Activated naive CD4-positive, alpha-beta T cell treated with anti-CD3 and anti-CD28 coated beads, Interleukin-2, amount 50 U/mL, for 16 hours (primary cell): Measurements from ENCODE around the gene PSG5.
"Not testable (repeated sequence)": the region's sequence is repeated elsewhere in the genome, so short reads cannot be mapped to it uniquely, and the experiment has no call there.

Experiments
- DNase-seq: peaks from one replicate; pipeline ENCODE4 v3.0.0-alpha.2; 2020

Gene PSG5

DNA sequence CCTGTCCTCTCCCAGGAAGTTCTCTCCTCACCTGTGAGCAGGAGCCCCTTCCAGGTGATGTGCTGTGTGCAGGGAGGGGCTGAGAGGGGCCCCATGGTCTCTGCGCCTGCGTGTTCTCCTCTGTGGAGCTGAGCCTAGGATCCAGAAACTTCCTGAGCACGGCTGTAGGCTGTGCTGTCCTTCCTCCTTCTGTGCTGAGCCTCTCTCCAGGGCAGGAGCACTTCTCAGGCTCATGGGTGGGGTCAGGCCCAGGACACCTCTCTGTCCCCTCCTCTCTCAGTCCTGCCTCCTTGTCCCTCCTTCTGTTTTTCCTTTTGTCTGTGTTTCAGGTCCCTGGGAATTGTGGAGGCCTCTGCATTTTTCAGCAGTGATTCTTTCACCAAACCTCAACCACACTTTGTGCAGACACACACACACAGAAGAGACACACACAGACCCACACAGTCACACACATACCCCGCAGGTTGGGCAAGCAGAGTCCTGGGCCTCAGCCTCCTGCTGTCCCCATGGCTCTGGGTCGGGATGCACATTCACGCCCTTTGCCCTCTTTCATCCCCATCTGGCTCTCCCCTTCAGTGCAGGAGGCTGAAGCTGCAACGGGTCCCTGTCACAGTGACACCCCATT, at the start of gene PSG5:
Gene PSG5, minus strand, starts transcription at position 226 of the 625 bp plus-strand sequence. Its CDS starts 131 bp downstream, at position 95.
- not testable (repeated sequence) for DNase-seq

GRCh38 chr19:43235686-43236085, 49.4 kb upstream of the PSG5 start:
- DNase-seq = not testable (repeated sequence)

GRCh38 chr19:43229315-43229714, 43.0 kb upstream of the PSG5 start:
- DNase-seq = no peak

- DNase-seq = not testable (repeated sequence)
Observed at GRCh38 chr19:43228730-43229129, 42.4 kb upstream of the PSG5 start.

DNA sequence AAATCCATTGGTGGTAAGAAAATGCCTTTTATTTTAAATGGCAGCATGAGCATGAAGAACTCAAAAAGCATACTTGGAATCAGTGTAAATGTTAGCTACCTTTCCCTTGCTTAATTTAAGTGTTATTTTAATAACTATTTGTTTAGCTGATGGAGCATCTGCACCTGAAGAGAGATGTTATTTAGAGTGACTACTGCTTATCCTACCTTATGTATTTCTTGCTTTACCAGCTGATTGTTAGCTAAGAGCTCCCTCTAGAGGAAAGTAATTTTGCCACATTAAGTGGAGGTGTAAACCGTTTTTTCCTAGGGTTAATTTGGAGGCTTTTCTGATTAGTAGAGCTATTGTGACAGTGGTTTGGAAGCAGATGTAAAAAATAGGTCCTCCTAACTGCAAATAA, 40.6 kb upstream of the PSG5 start:
- DNase-seq = not testable (repeated sequence)

- DNase-seq = no peak
Observed at GRCh38 chr19:43224855-43225253, 38.5 kb upstream of the PSG5 start.

- DNase-seq = not testable (repeated sequence)
Observed at GRCh38 chr19:43224201-43224854, 38.0 kb upstream of the PSG5 start.

DNA sequence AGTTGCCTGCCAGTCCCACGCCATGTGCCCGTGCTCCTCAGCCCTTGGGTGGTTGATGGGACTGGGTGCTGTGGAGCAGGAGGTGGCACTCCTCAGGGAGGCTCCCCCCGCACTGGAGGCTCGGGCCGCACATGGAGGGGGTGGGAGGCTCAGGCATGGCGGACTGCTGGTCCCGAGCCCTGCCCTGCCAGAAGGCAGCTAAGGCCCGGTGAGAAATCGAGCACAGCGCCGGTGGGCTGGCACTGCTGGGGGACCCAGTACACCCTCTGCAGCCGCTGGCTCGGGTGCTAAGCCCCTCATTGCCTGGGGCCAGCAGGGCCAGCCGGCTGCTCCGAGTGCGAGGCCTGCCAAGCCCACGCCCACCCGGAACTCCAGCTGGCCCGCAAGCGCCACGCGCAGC, 35.6 kb upstream of the PSG5 start:
- DNase-seq = not testable (repeated sequence)

- DNase-seq = not testable (repeated sequence)
Observed at GRCh38 chr19:43219136-43219535, 32.8 kb upstream of the PSG5 start.

GRCh38 chr19:43215881-43216280, 29.5 kb upstream of the PSG5 start:
- DNase-seq = not testable (repeated sequence)

- DNase-seq = no peak
Observed at GRCh38 chr19:43207991-43208390, 21.7 kb upstream of the PSG5 start.

DNA sequence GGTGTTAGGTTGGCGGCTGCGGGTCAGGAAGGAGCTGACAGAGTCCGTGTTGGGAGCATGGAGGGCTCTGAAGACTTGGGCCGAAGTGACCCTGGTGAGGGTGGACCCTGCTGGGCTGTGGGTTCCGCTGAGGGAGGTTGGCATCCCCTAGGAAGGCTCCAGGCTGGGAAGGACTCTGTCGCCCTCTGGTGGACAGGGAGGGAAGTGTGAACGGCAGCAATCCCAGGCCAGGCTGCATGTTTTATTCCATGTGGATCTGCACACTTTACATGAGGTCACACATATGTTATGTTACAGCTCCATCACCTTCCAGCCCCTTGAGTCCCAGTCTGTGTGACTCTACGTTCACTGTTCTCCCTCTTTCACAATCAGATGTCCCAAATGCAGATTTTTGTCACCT, 20.8 kb upstream of the PSG5 start:
- peak; percentile 27 for DNase-seq

DNA sequence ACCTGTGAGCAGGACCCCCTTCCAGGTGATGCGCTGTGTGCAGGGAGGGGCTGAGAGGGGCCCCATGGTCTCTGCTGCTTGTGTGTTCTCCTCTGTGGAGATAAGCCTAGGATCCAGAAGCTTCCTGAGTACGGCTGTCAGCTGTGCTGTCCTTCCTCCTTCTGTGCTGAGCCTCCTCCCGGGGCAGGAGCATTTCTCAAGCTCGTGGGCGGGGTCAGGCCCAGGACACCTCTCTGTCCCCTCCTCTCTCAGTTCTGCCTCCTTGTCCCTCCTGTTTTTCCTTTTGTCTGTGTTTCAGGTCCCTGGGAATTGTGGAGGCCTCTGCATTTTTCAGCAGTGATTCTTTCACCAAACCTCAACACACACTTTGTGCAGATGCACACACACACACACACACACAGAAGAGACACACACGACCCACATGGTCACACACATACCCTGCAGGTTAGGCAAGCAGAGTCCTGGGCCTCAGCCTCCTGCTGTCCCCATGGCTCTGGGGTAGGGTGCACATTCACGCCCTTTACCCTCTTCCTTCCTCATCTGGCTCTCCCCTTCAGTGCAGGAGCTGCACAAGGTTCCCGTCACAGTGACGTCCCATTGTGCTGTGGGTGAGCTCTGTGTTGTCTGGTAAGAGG, 19.3 kb upstream of the PSG5 start, which contains the start of gene PSG4:
Gene PSG4, minus strand, starts transcription at position 168 of the 635 bp plus-strand sequence. Its CDS starts 102 bp downstream, at position 66.
- not testable (repeated sequence) for DNase-seq

DNA sequence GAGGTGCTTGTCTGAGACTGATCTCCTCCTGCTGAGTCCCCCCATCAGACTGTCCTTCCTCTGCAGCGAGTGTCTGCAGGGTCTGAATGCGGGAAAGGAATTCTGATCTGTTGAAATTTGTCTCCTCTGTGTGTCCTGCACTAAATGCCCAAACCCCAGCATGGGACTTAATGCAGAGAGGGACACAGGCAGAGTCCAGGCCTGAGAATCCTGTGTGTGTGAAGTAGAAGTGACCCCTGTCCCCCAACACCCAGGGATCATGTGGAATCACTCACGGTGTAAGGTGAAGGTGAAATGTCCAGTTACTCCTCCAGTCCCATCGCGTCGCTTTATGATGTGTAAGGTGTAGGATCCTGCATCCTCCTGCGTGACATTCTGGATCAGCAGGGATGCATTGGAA, 17.3 kb upstream of the PSG5 start:
- not testable (repeated sequence) for DNase-seq

GRCh38 chr19:43201891-43202290, 15.6 kb upstream of the PSG5 start:
- DNase-seq = not testable (repeated sequence)

DNA sequence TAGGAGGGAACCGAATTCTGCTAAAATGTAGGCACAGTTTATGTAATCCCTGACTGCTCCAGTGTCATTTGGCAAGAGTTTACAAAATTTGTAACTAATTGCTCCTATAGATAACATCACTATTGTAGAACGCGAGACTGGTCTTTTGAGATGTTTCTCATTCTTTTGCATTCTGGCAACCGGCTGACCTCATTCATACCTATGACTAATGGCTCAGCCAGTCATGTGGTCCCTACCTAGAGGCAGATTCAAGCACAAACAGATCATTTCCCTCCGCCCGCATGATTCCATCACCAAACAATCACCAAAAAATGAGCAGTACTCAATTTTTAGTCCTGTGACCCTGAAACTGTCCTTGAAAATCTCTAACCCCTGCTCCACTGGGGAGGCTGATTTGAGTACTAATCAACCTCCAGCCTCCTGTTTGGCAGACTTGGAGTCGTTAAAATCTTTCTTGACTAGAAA, 15.0 kb upstream of the PSG5 start:
- not testable (repeated sequence) for DNase-seq

GRCh38 chr19:43198686-43199419, 12.5 kb upstream of the PSG5 start:
- not testable (repeated sequence) for DNase-seq

DNA sequence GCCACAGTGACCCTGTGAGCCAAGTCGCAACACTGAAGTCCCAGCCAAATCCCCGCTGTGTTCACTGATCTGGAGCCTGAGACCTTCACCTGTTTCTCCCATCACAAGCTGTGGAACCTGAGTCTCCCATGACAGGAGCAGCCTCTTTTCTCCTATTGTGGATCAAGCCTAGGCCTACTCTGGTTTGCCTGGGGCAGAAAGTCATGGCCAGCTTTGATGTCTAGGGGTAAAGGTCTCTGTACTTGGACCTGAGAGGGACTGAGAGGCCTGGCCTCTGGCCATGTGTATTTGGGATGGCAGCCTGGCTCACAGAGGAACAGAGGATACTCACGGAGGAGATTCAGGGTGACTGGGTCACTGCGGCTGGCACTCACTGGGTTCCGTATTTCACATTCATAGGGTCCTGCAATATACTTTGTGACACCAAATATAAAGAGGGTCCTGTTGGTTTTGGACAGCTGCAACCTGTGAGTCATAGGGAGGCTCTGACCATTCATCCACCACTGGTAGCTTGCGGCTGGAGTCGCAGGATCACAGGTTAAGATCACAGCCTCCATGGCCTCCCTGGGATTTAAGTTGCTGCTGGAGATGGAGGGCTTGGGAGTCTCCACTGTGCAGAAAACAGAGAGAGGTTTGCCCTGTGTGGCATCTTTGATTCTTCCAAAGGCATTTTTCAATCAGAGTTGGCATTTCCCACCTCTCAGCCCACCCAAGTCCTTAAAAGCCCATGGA, 11.5 kb upstream of the PSG5 start:
- DNase-seq = not testable (repeated sequence)

DNA sequence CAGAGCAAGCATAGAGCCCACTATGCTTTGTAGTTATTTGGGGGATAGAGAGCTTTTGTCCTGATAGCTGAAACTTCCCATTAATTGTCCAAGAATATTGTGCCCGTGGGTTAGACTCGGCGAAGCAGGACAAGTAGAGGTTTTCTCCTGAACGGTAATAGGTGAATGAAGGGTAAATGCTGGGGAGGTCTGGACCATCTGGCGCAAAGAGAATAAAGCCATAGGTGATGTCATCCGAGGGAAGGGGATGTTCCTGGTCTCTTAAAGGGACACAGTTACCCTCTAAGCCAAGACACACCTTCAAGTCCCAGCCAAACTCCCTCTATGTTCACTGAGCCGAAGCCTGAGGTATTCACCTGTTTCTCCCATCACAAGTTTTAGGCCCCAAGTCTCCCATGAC, 8.1 kb upstream of the PSG5 start:
- not testable (repeated sequence) for DNase-seq

- not testable (repeated sequence) for DNase-seq
Observed at GRCh38 chr19:43192381-43193155, 6.2 kb upstream of the PSG5 start.

GRCh38 chr19:43188092-43188491, 1.8 kb upstream of the PSG5 start:
- DNase-seq = not testable (repeated sequence)
